Neural crest cell (in vitro differentiated cells): Measurements from ENCODE around the gene KHSRP. TPM values are rescaled to one million over a fixed set of nuclear protein-coding genes. Genes with fewer than 3 reads are reported as not detected.

ENCODE experiments used
- DNase-seq: peaks from one replicate; pipeline ENCODE4 v3.0.0; 2021; ENCODE audit warnings: low read depth, mixed read lengths, low spot score
- H3K27ac Mint-ChIP-seq: one replicate; pipeline ENCODE4 v1.8.0; 2021; ENCODE audit warnings: mild to moderate bottlenecking, mixed read lengths; ENCODE audit not compliant: unreplicated experiment
- H3K27me3 Mint-ChIP-seq: 2 replicates; pipeline ENCODE4 v1.8.0; 2021; ENCODE audit warnings: low read depth, mild to moderate bottlenecking, mixed read lengths
- H3K36me3 Mint-ChIP-seq: 2 replicates; pipeline ENCODE4 v1.8.0; 2021; ENCODE audit warnings: low read depth, mild to moderate bottlenecking, mixed read lengths
- H3K4me1 Mint-ChIP-seq: 2 replicates; pipeline ENCODE4 v1.8.0; 2021; ENCODE audit warnings: mixed read lengths
- H3K4me3 Mint-ChIP-seq: one replicate; pipeline ENCODE4 v1.8.0; 2021; ENCODE audit warnings: mild to moderate bottlenecking, mixed read lengths
- H3K9me3 Mint-ChIP-seq: 2 replicates; pipeline ENCODE4 v1.8.0; 2021; ENCODE audit warnings: mixed read lengths
- total RNA-seq: library from RNA; stranded (reverse); gene quantifications from 2 replicates; pipeline ENCODE4 v1.2.1, GENCODE V29; 2021
- TF ChIP-seq, protein P1 (sequence below): fragments of 200-600 bp; sonication (generic); conservative IDR thresholded peaks from 2 replicates; pipeline ENCODE4 v1.5.0; 2021; ENCODE audit warnings: antibody characterized with exemption, mild to moderate bottlenecking

KHSRP gene
- total RNA-seq, 1 donor from 2014 or later: 678 TPM

DNA sequence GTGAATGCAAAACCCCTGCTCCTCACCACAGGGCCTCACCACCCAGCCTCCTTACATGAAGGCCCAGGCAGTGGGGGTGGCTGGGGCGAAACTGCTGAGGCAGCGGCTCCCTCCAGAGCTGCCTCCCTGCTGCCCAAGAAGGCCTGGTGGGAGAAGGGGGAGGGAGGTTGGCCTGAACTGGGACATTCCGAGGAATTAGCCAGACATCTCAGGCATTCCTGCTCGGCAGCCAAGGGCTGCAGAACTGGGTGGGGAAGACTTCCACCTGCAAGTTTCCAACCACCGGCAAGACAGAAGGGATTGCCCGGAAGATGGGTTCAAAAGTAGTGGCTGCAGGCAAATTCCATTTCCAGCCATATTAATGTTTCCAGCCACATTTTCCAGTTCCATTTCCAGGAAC, 46.6 kb downstream of the KHSRP start:
- peaks cover 6% of the 10 kb centered on the region for H3K4me1 Mint-ChIP-seq
- DNase-seq: no peak
- H3K36me3 Mint-ChIP-seq: peaks cover 22% of the 10 kb centered on the region
- H3K4me3 Mint-ChIP-seq: no peak overlapping the region
- no peak overlapping the region for H3K27ac Mint-ChIP-seq
- no peaks in the 10 kb centered on the region for H3K9me3 Mint-ChIP-seq
- no peaks in the 10 kb centered on the region for H3K27me3 Mint-ChIP-seq
- TF ChIP-seq, protein P1, sequence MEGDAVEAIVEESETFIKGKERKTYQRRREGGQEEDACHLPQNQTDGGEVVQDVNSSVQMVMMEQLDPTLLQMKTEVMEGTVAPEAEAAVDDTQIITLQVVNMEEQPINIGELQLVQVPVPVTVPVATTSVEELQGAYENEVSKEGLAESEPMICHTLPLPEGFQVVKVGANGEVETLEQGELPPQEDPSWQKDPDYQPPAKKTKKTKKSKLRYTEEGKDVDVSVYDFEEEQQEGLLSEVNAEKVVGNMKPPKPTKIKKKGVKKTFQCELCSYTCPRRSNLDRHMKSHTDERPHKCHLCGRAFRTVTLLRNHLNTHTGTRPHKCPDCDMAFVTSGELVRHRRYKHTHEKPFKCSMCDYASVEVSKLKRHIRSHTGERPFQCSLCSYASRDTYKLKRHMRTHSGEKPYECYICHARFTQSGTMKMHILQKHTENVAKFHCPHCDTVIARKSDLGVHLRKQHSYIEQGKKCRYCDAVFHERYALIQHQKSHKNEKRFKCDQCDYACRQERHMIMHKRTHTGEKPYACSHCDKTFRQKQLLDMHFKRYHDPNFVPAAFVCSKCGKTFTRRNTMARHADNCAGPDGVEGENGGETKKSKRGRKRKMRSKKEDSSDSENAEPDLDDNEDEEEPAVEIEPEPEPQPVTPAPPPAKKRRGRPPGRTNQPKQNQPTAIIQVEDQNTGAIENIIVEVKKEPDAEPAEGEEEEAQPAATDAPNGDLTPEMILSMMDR: no peak

DNA sequence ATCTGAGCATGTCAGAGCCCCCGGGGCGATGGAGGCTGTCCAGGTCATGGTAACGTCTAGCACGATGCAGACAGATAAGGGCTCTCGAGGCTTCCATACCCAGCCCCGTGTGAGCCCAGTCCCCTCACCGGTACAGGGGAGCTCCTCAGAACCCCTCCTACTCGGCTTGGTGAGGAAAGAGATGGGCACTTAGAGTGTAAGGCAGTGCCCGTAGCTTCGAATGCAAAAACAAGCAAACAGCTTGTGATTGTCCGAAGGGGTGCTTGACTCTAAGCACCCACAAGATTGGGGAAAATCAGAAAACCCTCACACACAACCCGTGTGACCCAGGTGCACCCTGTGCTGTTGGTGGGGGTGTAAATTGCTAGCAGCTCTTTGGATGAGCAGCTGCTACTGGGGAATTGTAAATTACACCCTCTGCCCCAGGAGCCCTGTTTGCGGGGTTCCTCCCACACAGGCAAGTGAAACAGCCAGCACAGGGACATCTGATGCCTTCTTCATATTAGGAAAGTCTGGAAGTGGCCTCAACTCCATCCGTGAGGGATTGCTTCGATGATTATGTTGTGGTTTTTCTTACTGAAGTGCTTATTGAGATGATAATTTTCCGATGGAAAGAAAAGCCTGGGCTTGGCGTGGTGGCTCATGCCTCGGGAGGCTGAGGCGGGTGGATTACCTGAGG, 48.0 kb downstream of the KHSRP start:
- peak overlapping the region; percentile 41 for H3K4me3 Mint-ChIP-seq
- H3K9me3 Mint-ChIP-seq: no peaks in the 10 kb centered on the region
- H3K4me1 Mint-ChIP-seq: peaks cover 12% of the 10 kb centered on the region
- no peak for DNase-seq
- TF ChIP-seq, protein P1: no peak
- peaks cover 4% of the 10 kb centered on the region for H3K27me3 Mint-ChIP-seq
- peaks cover 17% of the 10 kb centered on the region for H3K36me3 Mint-ChIP-seq
- H3K27ac Mint-ChIP-seq: no peak overlapping the region

DNA sequence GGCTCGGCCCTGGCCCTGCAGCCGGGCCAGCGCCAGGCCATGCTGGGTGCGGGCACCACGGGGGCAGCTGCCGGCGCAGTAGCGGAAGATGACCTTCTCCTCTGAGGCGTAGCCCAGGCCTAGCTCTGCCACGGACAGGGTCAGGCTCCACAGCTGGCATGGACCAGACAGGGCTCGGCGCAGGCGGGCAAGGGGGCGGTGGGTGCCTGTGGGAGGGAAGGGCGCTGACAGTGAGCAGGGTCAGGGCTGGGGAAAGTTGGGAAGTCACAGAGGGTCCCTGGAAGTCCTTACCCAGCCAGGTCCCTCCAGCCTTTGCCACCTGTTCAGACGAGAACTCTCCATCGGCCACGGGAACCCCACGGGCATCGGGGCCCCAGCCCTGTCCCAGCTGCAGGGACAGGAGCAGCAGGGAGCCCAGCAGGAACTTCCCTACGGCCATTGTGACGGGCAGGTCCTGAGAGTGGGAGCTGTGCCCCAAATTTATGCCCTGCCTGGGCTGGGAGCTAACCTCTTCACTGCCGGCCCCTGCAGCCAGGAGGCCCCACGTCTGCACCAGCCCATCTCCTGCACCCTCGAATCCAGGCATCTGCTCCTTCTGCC, 49.1 kb downstream of the KHSRP start, which contains the start of gene PSPN:
TSS of gene PSPN (minus strand) at position 523 of the 600 bp plus-strand sequence. CDS start at position 439, 84 bp downstream.
- TF ChIP-seq, protein P1: no peak
- Mint-ChIP-seq H3K4me3 (peak within 1 kb of the TSS; percentile 41), H3K27ac (no peak within 1 kb of the TSS)

DNA sequence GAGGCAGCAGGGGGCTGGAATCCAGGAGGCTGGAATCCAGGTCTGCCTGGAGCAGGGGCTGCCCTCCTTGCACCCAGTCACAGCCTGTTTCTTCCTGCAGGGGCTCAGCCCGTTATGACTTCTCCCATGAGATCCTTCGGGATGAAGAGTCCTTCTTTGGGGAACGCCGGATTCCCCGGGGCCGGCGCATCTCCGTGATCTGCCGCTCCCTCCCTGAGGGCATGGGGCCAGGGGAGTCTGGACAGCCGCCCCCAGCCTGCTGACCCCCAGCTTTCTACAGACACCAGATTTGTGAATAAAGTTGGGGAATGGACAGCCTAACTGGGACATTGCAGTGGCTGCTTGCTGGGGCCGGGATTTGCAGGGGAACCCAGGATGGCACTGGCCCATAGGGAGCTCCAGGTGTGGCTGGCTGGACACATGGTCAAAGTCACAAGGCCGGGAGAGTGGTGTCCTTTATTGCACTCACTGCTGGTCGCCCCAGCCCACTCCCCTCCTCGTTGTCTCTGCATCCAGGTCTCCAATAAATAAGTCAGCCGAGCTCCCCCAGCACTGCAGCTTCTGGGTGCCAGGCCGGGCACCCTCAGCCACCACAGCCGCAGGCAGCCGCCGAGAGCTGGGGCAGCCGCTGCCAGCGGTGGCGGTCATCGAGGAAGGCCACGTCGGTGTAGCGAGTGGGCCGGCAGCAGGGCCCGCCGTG, 49.8 kb downstream of the KHSRP start:
- no peak for DNase-seq
- Mint-ChIP-seq H3K4me1 (peaks cover 14% of the 10 kb centered on the region), H3K27me3 (peaks cover 4% of the 10 kb centered on the region), H3K4me3 (peak overlapping the region; percentile 23), H3K27ac (no peak overlapping the region), H3K9me3 (no peaks in the 10 kb centered on the region), H3K36me3 (peaks cover 8% of the 10 kb centered on the region)
- TF ChIP-seq, protein P1: no peak

More for the DNA sequence above, 49.1 kb downstream of the KHSRP start, which contains the start of gene PSPN:
- Mint-ChIP-seq H3K36me3 (peaks cover 13% of the 10 kb centered on the region), H3K27me3 (peaks cover 4% of the 10 kb centered on the region), H3K4me1 (peaks cover 12% of the 10 kb centered on the region), H3K9me3 (no peaks in the 10 kb centered on the region)
- no peak for DNase-seq

DNA sequence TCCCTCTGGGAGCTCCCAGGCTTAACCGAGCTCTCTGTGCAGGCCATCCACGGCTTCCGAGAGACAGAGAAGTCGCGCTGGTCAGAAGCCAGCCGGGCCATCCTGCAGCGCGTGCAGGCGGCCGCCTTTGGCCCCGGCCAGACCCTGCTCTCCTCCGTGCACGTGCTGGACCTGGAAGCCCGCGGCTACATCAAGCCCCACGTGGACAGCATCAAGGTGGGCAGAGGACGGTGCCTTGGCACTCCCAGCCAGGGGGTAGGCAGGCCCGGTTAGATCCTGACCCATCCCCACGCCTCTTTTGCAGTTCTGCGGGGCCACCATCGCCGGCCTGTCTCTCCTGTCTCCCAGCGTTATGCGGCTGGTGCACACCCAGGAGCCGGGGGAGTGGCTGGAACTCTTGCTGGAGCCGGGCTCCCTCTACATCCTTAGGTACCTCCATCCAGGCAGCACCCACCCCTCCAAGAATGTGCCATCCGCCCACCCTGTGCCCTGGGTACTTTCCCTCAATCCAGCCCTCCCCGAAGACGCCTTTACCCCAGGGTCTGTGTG, 50.4 kb downstream of the KHSRP start:
- TF ChIP-seq, protein P1: no peak
- Mint-ChIP-seq H3K27ac (no peak overlapping the region), H3K36me3 (peaks cover 5% of the 10 kb centered on the region), H3K4me3 (peak overlapping the region; percentile 23), H3K4me1 (peaks cover 16% of the 10 kb centered on the region), H3K9me3 (no peaks in the 10 kb centered on the region), H3K27me3 (peaks cover 4% of the 10 kb centered on the region)
- DNase-seq: no peak
